Measurements from ENCODE around the gene ARIH2. TPM values are rescaled to one million over a fixed set of nuclear protein-coding genes. Genes with fewer than 3 reads are reported as not detected.

ARIH2 gene
- total and polyA plus RNA-seq, 2 of the 4 experiments (the other 2 are of a cell fraction) = 62.3 to 93.7 TPM

DNA sequence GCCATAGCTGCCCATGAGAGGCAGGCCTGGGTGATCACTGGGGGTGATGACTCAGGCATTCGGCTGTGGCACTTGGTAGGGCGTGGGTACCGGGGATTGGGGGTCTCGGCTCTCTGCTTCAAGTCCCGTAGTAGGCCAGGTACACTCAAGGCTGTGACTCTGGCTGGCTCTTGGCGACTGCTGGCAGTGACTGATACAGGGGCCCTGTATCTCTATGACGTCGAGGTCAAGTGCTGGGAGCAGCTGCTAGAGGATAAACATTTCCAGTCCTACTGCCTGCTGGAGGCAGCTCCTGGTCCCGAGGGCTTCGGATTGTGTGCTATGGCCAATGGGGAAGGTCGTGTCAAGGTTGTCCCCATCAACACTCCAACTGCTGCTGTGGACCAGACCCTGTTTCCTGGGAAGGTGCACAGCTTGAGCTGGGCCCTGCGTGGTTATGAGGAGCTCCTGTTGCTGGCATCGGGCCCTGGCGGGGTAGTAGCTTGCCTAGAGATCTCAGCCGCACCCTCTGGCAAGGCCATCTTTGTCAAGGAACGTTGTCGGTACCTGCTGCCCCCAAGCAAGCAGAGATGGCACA lies 93.9 kb downstream of the ARIH2 start:
- no peaks in the 10 kb centered on the region for H3K27me3 ChIP-seq (ENCODE audit: control insufficient read depth, insufficient read depth, low read length)
- no peak overlapping the region for H3K56ac ChIP-seq (ENCODE audit: extremely low read depth, insufficient read depth, low read length)
- no TSS peak for BruUV-seq (replicated peaks)
- H3K36me3 ChIP-seq (ENCODE audit: control insufficient read depth, insufficient read depth, low read length) = peaks cover 53% of the 10 kb centered on the region
- H3K4ac ChIP-seq (ENCODE audit: low read depth, low read length) = no peak overlapping the region
- no peak overlapping the region for H4K5ac ChIP-seq (ENCODE audit: low read depth, low read length)
- no peaks in the 10 kb centered on the region for H3K9me3 ChIP-seq (ENCODE audit: control insufficient read depth, insufficient read depth, low read length)
- no peak overlapping the region for H2BK120ac ChIP-seq (ENCODE audit: low read depth, low read length)
- no peak overlapping the region for H3K14ac ChIP-seq (replicated peaks; ENCODE audit: low read depth, low read length)
- ChIA-PET CTCF (interaction anchor here (0.5 kb wide), 1 partner anchor 232 kb away, joined by 4 read pairs; no protein-coding TSS in a partner anchor), POLR2A (ENCODE audit: unreplicated experiment) (interaction anchor here (0.6 kb wide), 1 partner anchor 20 kb away, joined by 3 read pairs; no protein-coding TSS in a partner anchor)
- no peak overlapping the region for H3K18ac ChIP-seq (ENCODE audit: low read depth, low read length)
- dilution Hi-C loops (cut with HindIII; ENCODE audit: low sequenced_read_pairs, unreplicated experiment) (no loop called here), in situ Hi-C loops (cut with MboI; ENCODE audit: low sequenced_read_pairs) (no loop called here), intact Hi-C loops (cut with micrococcal nuclease) (no loop called here)
- peaks cover 17% of the 10 kb centered on the region for H3K9me1 ChIP-seq (ENCODE audit: insufficient read depth, low read length)
- no peak for TF ChIP-seq RAD21 (IDR thresholded peaks at IDR 0.05; ENCODE audit: low read length)
- TF ChIP-seq RFX5 (IDR thresholded peaks at IDR 0.05; ENCODE audit: low read depth, low read length) = no peak
- TF ChIP-seq, protein P1, sequence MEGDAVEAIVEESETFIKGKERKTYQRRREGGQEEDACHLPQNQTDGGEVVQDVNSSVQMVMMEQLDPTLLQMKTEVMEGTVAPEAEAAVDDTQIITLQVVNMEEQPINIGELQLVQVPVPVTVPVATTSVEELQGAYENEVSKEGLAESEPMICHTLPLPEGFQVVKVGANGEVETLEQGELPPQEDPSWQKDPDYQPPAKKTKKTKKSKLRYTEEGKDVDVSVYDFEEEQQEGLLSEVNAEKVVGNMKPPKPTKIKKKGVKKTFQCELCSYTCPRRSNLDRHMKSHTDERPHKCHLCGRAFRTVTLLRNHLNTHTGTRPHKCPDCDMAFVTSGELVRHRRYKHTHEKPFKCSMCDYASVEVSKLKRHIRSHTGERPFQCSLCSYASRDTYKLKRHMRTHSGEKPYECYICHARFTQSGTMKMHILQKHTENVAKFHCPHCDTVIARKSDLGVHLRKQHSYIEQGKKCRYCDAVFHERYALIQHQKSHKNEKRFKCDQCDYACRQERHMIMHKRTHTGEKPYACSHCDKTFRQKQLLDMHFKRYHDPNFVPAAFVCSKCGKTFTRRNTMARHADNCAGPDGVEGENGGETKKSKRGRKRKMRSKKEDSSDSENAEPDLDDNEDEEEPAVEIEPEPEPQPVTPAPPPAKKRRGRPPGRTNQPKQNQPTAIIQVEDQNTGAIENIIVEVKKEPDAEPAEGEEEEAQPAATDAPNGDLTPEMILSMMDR (conservative IDR thresholded peaks at IDR 0.05; ENCODE audit: low read depth, low read length) = no peak
- no peak for TF ChIP-seq CHD1 (IDR thresholded peaks at IDR 0.05; ENCODE audit: low read depth, low read length)
- no peak for TF ChIP-seq FOS (IDR thresholded peaks at IDR 0.05; ENCODE audit: low read depth, low read length)
- no peak for TF ChIP-seq NFE2L2 (IDR thresholded peaks at IDR 0.05; ENCODE audit: low read depth, low read length)
- TF ChIP-seq, protein P2, sequence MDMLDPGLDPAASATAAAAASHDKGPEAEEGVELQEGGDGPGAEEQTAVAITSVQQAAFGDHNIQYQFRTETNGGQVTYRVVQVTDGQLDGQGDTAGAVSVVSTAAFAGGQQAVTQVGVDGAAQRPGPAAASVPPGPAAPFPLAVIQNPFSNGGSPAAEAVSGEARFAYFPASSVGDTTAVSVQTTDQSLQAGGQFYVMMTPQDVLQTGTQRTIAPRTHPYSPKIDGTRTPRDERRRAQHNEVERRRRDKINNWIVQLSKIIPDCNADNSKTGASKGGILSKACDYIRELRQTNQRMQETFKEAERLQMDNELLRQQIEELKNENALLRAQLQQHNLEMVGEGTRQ (IDR thresholded peaks at IDR 0.05; ENCODE audit: low read depth, low read length) = no peak
- TF ChIP-seq, protein P3, sequence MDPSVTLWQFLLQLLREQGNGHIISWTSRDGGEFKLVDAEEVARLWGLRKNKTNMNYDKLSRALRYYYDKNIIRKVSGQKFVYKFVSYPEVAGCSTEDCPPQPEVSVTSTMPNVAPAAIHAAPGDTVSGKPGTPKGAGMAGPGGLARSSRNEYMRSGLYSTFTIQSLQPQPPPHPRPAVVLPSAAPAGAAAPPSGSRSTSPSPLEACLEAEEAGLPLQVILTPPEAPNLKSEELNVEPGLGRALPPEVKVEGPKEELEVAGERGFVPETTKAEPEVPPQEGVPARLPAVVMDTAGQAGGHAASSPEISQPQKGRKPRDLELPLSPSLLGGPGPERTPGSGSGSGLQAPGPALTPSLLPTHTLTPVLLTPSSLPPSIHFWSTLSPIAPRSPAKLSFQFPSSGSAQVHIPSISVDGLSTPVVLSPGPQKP (IDR thresholded peaks at IDR 0.05; ENCODE audit: borderline replicate concordance, low read depth, low read length) = no peak
- TF ChIP-seq MAZ (IDR thresholded peaks at IDR 0.05; ENCODE audit: borderline replicate concordance, low read depth, low read length) = no peak
- TF ChIP-seq POLR2A (IDR thresholded peaks at IDR 0.05; ENCODE audit: low read depth, low read length) = no peak
- no peak for TF ChIP-seq SMC3 (IDR thresholded peaks at IDR 0.05; ENCODE audit: low read depth, low read length)
- TF ChIP-seq MXI1 (IDR thresholded peaks at IDR 0.05; ENCODE audit: borderline replicate concordance, low read depth, low read length) = no peak
- TF ChIP-seq BHLHE40 (IDR thresholded peaks at IDR 0.05; ENCODE audit: low read depth, low read length) = no peak
- no peak for TF ChIP-seq RCOR1 (IDR thresholded peaks at IDR 0.05; ENCODE audit: insufficient replicate concordance, low read length)
- no peak for TF ChIP-seq MAFK (IDR thresholded peaks at IDR 0.05; ENCODE audit: low read depth, low read length)
- TF ChIP-seq CEBPB (IDR thresholded peaks at IDR 0.05; ENCODE audit: low read depth, low read length) = no peak
- 94% methylated on average over 3 of the region's 17 CpGs; no CpG with 5 or more reads in 1 of the 2 experiments for WGBS, 2 experiments (ENCODE audit: extremely low coverage in 2 of 2, insufficient read length in 1 of 2)
- no peak overlapping the region for H2BK15ac ChIP-seq (ENCODE audit: low read depth, low read length)
- H4K8ac ChIP-seq (ENCODE audit: low read depth in 2 of 2, low read length in 2 of 2) = no peak overlapping the region
- H2AFZ ChIP-seq (replicated peaks; ENCODE audit: low read length, poor library complexity) = no peak overlapping the region
- H3K27ac ChIP-seq (ENCODE audit: insufficient read depth, low read length) = no peak overlapping the region
- no peak overlapping the region for H2AK5ac ChIP-seq (ENCODE audit: low read depth, low read length)
- no peak overlapping the region for H3K4me3 ChIP-seq (ENCODE audit: insufficient read depth, low read depth, low read length)
- H2AK9ac ChIP-seq (replicated peaks; ENCODE audit: low read depth, low read length, poor library complexity) = no peak overlapping the region
- peaks cover 13% of the 10 kb centered on the region for H3K4me1 ChIP-seq (ENCODE audit: control insufficient read depth, insufficient read depth, low read length)
- peaks cover 8 to 81% of the 10 kb centered on the region in 2 experiments; a peak in 3 of 4 replicates for H3K79me1 ChIP-seq (ENCODE audit: low read depth in 1 of 2, low read length in 2 of 2)
- DNase-seq (no peak), ATAC-seq (ENCODE audit: low read depth) (no peak)
- H4K20me1 ChIP-seq (ENCODE audit: insufficient read depth, low read length) = peaks cover 58% of the 10 kb centered on the region
- H4K91ac ChIP-seq (ENCODE audit: insufficient read depth, low read depth, low read length) = no peak overlapping the region
- H3K9ac ChIP-seq (ENCODE audit: low read depth, low read length) = no peak overlapping the region
- H2BK20ac ChIP-seq (ENCODE audit: low read depth, low read length) = no peak overlapping the region
- no peak overlapping the region for H2BK5ac ChIP-seq (ENCODE audit: low read depth, low read length, poor library complexity, severe bottlenecking)
- no peak overlapping the region for H3K4me2 ChIP-seq (ENCODE audit: low read depth, low read length)
- no peak overlapping the region for H3K23ac ChIP-seq (ENCODE audit: low read depth, low read length)

Data from IMR-90 (cell line).